Smooth muscle cell (in vitro differentiated cells): Measurements from ENCODE around the gene HMCN2. TPM values are rescaled to one million over a fixed set of nuclear protein-coding genes. Genes with fewer than 3 reads are reported as not detected.

Experiments used
- DNase-seq: peaks from one replicate; lab custom pipeline; 2025; ENCODE audit not compliant: unreplicated experiment; lab: John Stamatoyannopoulos, UW
- H2AFZ ChIP-seq: fragments of 200-600 bp; sonication (generic); 2 replicates; pipeline ENCODE4 v1.6.0; 2016; ENCODE audit warnings: antibody characterized with exemption, low read depth, mild to moderate bottlenecking
- H3F3A ChIP-seq: fragments of 200-600 bp; sonication (generic); 2 replicates; pipeline ENCODE4 v1.6.0; 2017; ENCODE audit warnings: antibody characterized with exemption, low read depth
- H3K27ac ChIP-seq: fragments of 200-600 bp; sonication (generic); 2 replicates; pipeline ENCODE4 v1.5.1; 2016; ENCODE audit warnings: low read depth, mild to moderate bottlenecking
- H3K27me3 ChIP-seq: fragments of 200-600 bp; sonication (generic); 2 replicates; pipeline ENCODE4 v1.6.1; 2016; ENCODE audit warnings: low read depth, mild to moderate bottlenecking
- H3K36me3 ChIP-seq: fragments of 200-600 bp; sonication (generic); 2 replicates; pipeline ENCODE4 v1.5.1; 2016; ENCODE audit warnings: low read depth
- H3K4me1 ChIP-seq: fragments of 200-600 bp; sonication (generic); 2 replicates; pipeline ENCODE4 v1.5.1; 2016; ENCODE audit warnings: low read depth
- H3K4me2 ChIP-seq: fragments of 200-600 bp; sonication (generic); 2 replicates; pipeline ENCODE4 v1.6.0; 2016; ENCODE audit warnings: mild to moderate bottlenecking
- H3K4me3 ChIP-seq: fragments of 200-600 bp; sonication (generic); 2 replicates; pipeline ENCODE4 v1.5.1; 2016; ENCODE audit warnings: mild to moderate bottlenecking
- H3K79me2 ChIP-seq: fragments of 200-600 bp; sonication (generic); 2 replicates; pipeline ENCODE4 v1.6.0; 2016; ENCODE audit warnings: low read depth, mild to moderate bottlenecking
- H3K9ac ChIP-seq: fragments of 200-600 bp; sonication (generic); 2 replicates; pipeline ENCODE4 v1.6.0; 2016; ENCODE audit warnings: low read depth
- H3K9me3 ChIP-seq: fragments of 200-600 bp; sonication (generic); replicated peaks from 2 replicates; pipeline ENCODE4 v1.5.1; 2016; ENCODE audit warnings: low read depth
- H4K20me1 ChIP-seq: fragments of 200-600 bp; sonication (generic); 2 replicates; pipeline ENCODE4 v1.6.0; 2016; ENCODE audit warnings: low read depth
- CTCF ChIP-seq: fragments of 200-600 bp; sonication (generic); IDR thresholded peaks from 2 replicates; pipeline ENCODE4 v1.5.1; 2017; ENCODE audit warnings: borderline replicate concordance, mild to moderate bottlenecking, antibody characterized with exemption; ENCODE audit not compliant: insufficient read depth, poor library complexity, severe bottlenecking
- WGBS: methylation state at CpG from one replicate; pipeline ENCODE4 v1.1.7; 2016; ENCODE audit warnings: low lambda C conversion rate; 5-methylcytosine and 5-hydroxymethylcytosine counted together
- polyA plus RNA-seq: library from polyadenylated mRNA; unstranded; fragments of >200 nt; fragmentation: Nextera tagmentation; extraction: Ambion mirVana; gene quantifications from 2 replicates; pipeline ENCODE4 v1.2.1, GENCODE V29; 2016
- total RNA-seq: library from RNA; depleted of rRNA; stranded (reverse); fragments of >200 nt; gene quantifications from 2 replicates; pipeline ENCODE4 v1.2.3, GENCODE V29; 2014

HMCN2 gene
- total and polyA plus RNA-seq, 2 experiments from 2014 or later, result under 0.01 TPM; not detected in 1

GRCh38 chr9:130371196-130371966, 105.8 kb downstream of the HMCN2 start:
- no peaks in the 10 kb centered on the region for H3K4me1 ChIP-seq

GRCh38 chr9:130372057-130372456, 106.5 kb downstream of the HMCN2 start:
- no peak for DNase-seq
- Histone ChIP-seq H3F3A (no peaks in the 10 kb centered on the region), H3K36me3 (no peaks in the 10 kb centered on the region), H3K4me3 (no peak overlapping the region), H3K4me2 (no peak overlapping the region), H3K4me1 (no peaks in the 10 kb centered on the region), H3K9me3 (no peaks in the 10 kb centered on the region), H3K79me2 (no peaks in the 10 kb centered on the region), H3K27me3 (no peaks in the 10 kb centered on the region), H3K27ac (no peak overlapping the region), H3K9ac (no peak overlapping the region), H4K20me1 (no peaks in the 10 kb centered on the region), H2AFZ (no peak overlapping the region)
- TF ChIP-seq CTCF, result no peak
- 65% methylated on average over 7 of the region's 7 CpGs for WGBS

More at GRCh38 chr9:130371196-130371966, 105.8 kb downstream of the HMCN2 start:
- no peak for TF ChIP-seq CTCF
- 78% methylated on average over 3 of the region's 3 CpGs for WGBS
- Histone ChIP-seq H3K36me3 (no peaks in the 10 kb centered on the region), H4K20me1 (no peaks in the 10 kb centered on the region), H3K79me2 (no peaks in the 10 kb centered on the region), H2AFZ (no peak overlapping the region), H3K4me2 (no peak overlapping the region), H3K27ac (no peak overlapping the region), H3K4me3 (no peak overlapping the region), H3K27me3 (no peaks in the 10 kb centered on the region), H3K9me3 (no peaks in the 10 kb centered on the region), H3K9ac (no peak overlapping the region), H3F3A (no peaks in the 10 kb centered on the region)
- DNase-seq, result no peak

- H3K9ac ChIP-seq, result no peak overlapping the region
- no peaks in the 10 kb centered on the region for H3K79me2 ChIP-seq
- no peak overlapping the region for H3K4me3 ChIP-seq
- H3K9me3 ChIP-seq, result no peaks in the 10 kb centered on the region
- no peaks in the 10 kb centered on the region for H3F3A ChIP-seq
- H3K4me1 ChIP-seq, result no peaks in the 10 kb centered on the region
- H4K20me1 ChIP-seq, result no peaks in the 10 kb centered on the region
- H3K4me2 ChIP-seq, result no peak overlapping the region
- no peaks in the 10 kb centered on the region for H3K36me3 ChIP-seq
- no peak overlapping the region for H3K27ac ChIP-seq
- H2AFZ ChIP-seq, result no peak overlapping the region
- TF ChIP-seq CTCF, result no peak
- no peak for DNase-seq
- WGBS, result 87% methylated on average over 2 of the region's 2 CpGs
- no peaks in the 10 kb centered on the region for H3K27me3 ChIP-seq
Measured at GRCh38 chr9:130373679-130374325, 108.2 kb downstream of the HMCN2 start.
